Measurements from ENCODE around the gene KDM2B. TPM values are rescaled to one million over a fixed set of nuclear protein-coding genes. Genes with fewer than 3 reads are reported as not detected.
A peak's percentile ranks its signal among the peaks of the same experiment; 100 is the strongest.

KDM2B gene
- total and polyA plus RNA-seq, 4 experiments from 2014 or later: 7.7 to 101 (median 59.6) TPM

- Histone ChIP-seq H3K4me1 (ENCODE audit: insufficient read depth, low read length) (no peaks in the 10 kb centered on the region), H3K4me3 (ENCODE audit: low read length in 2 of 2) (no peak overlapping the region), H3K27me3 (ENCODE audit: insufficient read depth, low read length) (no peaks in the 10 kb centered on the region), H3K9me3 (ENCODE audit: control insufficient read depth in 1 of 2, low read length in 2 of 2) (no peaks in the 10 kb centered on the region), H3K36me3 (ENCODE audit: insufficient read depth, low read length) (peaks cover 21% of the 10 kb centered on the region), H3K27ac (ENCODE audit: low read depth, low read length) (no peak overlapping the region)
- H3K36me3 Mint-ChIP-seq: peaks cover 7 to 14% of the 10 kb centered on the region in 2 donors
- no peaks in the 10 kb centered on the region for H3K27me3 Mint-ChIP-seq
- H3K4me3 Mint-ChIP-seq: no peak overlapping the region
- intact Hi-C loops (cut with micrococcal nuclease): no loop called here
- POLR2A ChIA-PET (ENCODE audit: partially characterized antibody): interaction anchor here (0.7 to 1.4 kb wide), 3 partner anchors 28 to 117 kb away, joined by 3 read pairs; no protein-coding TSS in a partner anchor
- H3K4me1 Mint-ChIP-seq: peaks cover 3 to 7% (median 5%) of the 10 kb centered on the region in 4 donors
- CTCF ChIA-PET (ENCODE audit: partially characterized antibody): interaction anchor here (2.2 to 14.8 kb wide), 5 partner anchors 48 to 135 kb away, joined by 15 to 230 read pairs (median 78); partner anchors contain the start of genes MORN3 and ORAI1
- H3K9me3 Mint-ChIP-seq: no peaks in the 10 kb centered on the region
- peak overlapping the region in 2 of 7 donors; percentile 42 to 64 for H3K27ac Mint-ChIP-seq
- no peak for DNase-seq
Observed at GRCh38 chr12:121550974-121551634, 29.7 kb downstream of the KDM2B start.

DNA sequence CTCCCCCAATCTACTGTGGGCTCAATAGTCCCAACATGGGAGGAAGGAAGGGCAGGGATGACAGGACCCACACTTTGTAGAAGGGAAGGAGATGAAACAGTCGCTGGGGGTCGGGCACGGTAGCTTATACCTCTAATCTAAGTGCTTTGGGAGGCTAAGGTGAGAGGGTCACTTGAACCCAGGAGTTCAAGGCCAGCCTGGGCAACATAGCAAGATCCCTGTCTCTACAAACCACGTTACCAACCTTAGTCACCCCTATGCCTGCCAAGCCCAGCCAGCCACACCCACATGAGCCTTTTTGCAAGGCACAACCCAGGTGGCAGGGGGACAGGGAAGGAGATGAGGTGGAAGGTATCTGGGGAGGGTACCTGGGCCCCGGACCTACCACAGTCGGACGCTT, 31.7 kb downstream of the KDM2B start:
- Mint-ChIP-seq H3K9me3 (peaks cover 0 to 2% (median 0%) of the 10 kb centered on the region in 8 donors), H3K27ac (no peak overlapping the region), H3K27me3 (no peaks in the 10 kb centered on the region), H3K4me1 (peaks cover 3 to 7% (median 5%) of the 10 kb centered on the region in 4 donors), H3K36me3 (peaks cover 14 to 20% of the 10 kb centered on the region in 2 donors), H3K4me3 (no peak overlapping the region)
- Histone ChIP-seq H3K27me3 (ENCODE audit: insufficient read depth, low read length) (no peaks in the 10 kb centered on the region), H3K27ac (ENCODE audit: low read depth, low read length) (no peak overlapping the region), H3K9me3 (ENCODE audit: control insufficient read depth in 1 of 2, low read length in 2 of 2) (no peaks in the 10 kb centered on the region), H3K4me3 (ENCODE audit: low read length in 2 of 2) (no peak overlapping the region), H3K4me1 (ENCODE audit: insufficient read depth, low read length) (no peaks in the 10 kb centered on the region), H3K36me3 (ENCODE audit: insufficient read depth, low read length) (peaks cover 23% of the 10 kb centered on the region)
- ChIA-PET CTCF (ENCODE audit: partially characterized antibody) (interaction anchor here (1.2 to 14.8 kb wide), 3 partner anchors 12 to 121 kb away, joined by 3 to 230 read pairs (median 124); partner anchors contain the start of genes MORN3 and ORAI1), POLR2A (ENCODE audit: partially characterized antibody) (interaction anchor here (0.7 to 0.9 kb wide), 2 partner anchors 12 to 113 kb away, joined by 3 read pairs; no protein-coding TSS in a partner anchor)
- no peak for DNase-seq
- intact Hi-C loops (cut with micrococcal nuclease): no loop called here

GRCh38 chr12:121545480-121545879, 35.3 kb downstream of the KDM2B start:
- Histone ChIP-seq H3K36me3 (ENCODE audit: insufficient read depth, low read length) (peaks cover 23% of the 10 kb centered on the region), H3K27ac (ENCODE audit: low read depth, low read length) (no peak overlapping the region), H3K9me3 (ENCODE audit: control insufficient read depth in 1 of 2, low read length in 2 of 2) (no peaks in the 10 kb centered on the region), H3K4me1 (ENCODE audit: insufficient read depth, low read length) (no peaks in the 10 kb centered on the region), H3K4me3 (ENCODE audit: low read length in 2 of 2) (no peak overlapping the region), H3K27me3 (ENCODE audit: insufficient read depth, low read length) (no peaks in the 10 kb centered on the region)
- ChIA-PET CTCF (ENCODE audit: partially characterized antibody) (interaction anchor here (1.5 kb wide), 1 partner anchor 44 kb away, joined by 3 read pairs; no protein-coding TSS in a partner anchor), POLR2A (ENCODE audit: partially characterized antibody) (interaction anchor here (1.2 to 2.2 kb wide), 3 partner anchors 9 to 82 kb away, joined by 3 to 11 read pairs (median 5); partner anchors contain the start of gene ORAI1)
- intact Hi-C loops (cut with micrococcal nuclease): no loop called here
- peaks cover 0 to 8% (median 3%) of the 10 kb centered on the region in 4 donors for H3K4me1 Mint-ChIP-seq
- peaks cover 0 to 2% (median 0%) of the 10 kb centered on the region in 8 donors for H3K9me3 Mint-ChIP-seq
- peak overlapping the region in 2 of 7 donors; percentile 0 to 81 for H3K27ac Mint-ChIP-seq
- peaks cover 26 to 27% of the 10 kb centered on the region in 2 donors for H3K36me3 Mint-ChIP-seq
- no peak for DNase-seq
- H3K27me3 Mint-ChIP-seq: no peaks in the 10 kb centered on the region
- H3K4me3 Mint-ChIP-seq: no peak overlapping the region

- Histone ChIP-seq H3K27me3 (ENCODE audit: insufficient read depth, low read length) (no peaks in the 10 kb centered on the region), H3K9me3 (ENCODE audit: control insufficient read depth in 1 of 2, low read length in 2 of 2) (no peaks in the 10 kb centered on the region), H3K4me3 (ENCODE audit: low read length in 2 of 2) (no peak overlapping the region), H3K36me3 (ENCODE audit: insufficient read depth, low read length) (peaks cover 17% of the 10 kb centered on the region), H3K27ac (ENCODE audit: low read depth, low read length) (no peak overlapping the region), H3K4me1 (ENCODE audit: insufficient read depth, low read length) (peaks cover 4% of the 10 kb centered on the region)
- ChIA-PET POLR2A (ENCODE audit: partially characterized antibody) (interaction anchor here (2.2 kb wide), 1 partner anchor 83 kb away, joined by 11 read pairs; the partner anchor contains the start of gene ORAI1), CTCF (ENCODE audit: partially characterized antibody) (interaction anchor here (0.7 to 1.0 kb wide), 3 partner anchors 9 to 375 kb away, joined by 3 to 5 read pairs (median 3); partner anchors contain the start of gene CFAP251)
- intact Hi-C loops (cut with micrococcal nuclease): no loop called here
- Mint-ChIP-seq H3K36me3 (peaks cover 25 to 26% of the 10 kb centered on the region in 2 donors), H3K27me3 (no peaks in the 10 kb centered on the region), H3K4me1 (peaks cover 0 to 18% (median 11%) of the 10 kb centered on the region in 4 donors), H3K27ac (no peak overlapping the region), H3K9me3 (peaks cover 0 to 2% (median 0%) of the 10 kb centered on the region in 8 donors), H3K4me3 (no peak overlapping the region)
- no peak for DNase-seq
Observed at GRCh38 chr12:121543786-121544185, 37.0 kb downstream of the KDM2B start.

GRCh38 chr12:121539908-121540307, 40.9 kb downstream of the KDM2B start:
- H3K27ac ChIP-seq (ENCODE audit: low read depth, low read length): no peak overlapping the region
- no peaks in the 10 kb centered on the region for H3K9me3 ChIP-seq (ENCODE audit: control insufficient read depth in 1 of 2, low read length in 2 of 2)
- intact Hi-C loops (cut with micrococcal nuclease): loop anchor here (5.0 kb wide), 2 partner anchors 42 to 132 kb away; partner anchors contain the start of gene KDM2B
- Mint-ChIP-seq H3K27ac (peak overlapping the region in 6 of 7 donors; percentile 23 to 85 (median 66)), H3K27me3 (no peaks in the 10 kb centered on the region), H3K4me3 (peak overlapping the region in 5 of 8 donors; percentile 12 to 39 (median 17)), H3K36me3 (peaks cover 11 to 13% of the 10 kb centered on the region in 2 donors), H3K4me1 (peaks cover 18 to 46% (median 31%) of the 10 kb centered on the region in 4 donors), H3K9me3 (no peaks in the 10 kb centered on the region)
- H3K4me3 ChIP-seq (ENCODE audit: low read length in 2 of 2): no peak overlapping the region
- H3K4me1 ChIP-seq (ENCODE audit: insufficient read depth, low read length): peaks cover 31% of the 10 kb centered on the region
- H3K36me3 ChIP-seq (ENCODE audit: insufficient read depth, low read length): no peaks in the 10 kb centered on the region
- ChIA-PET CTCF (ENCODE audit: partially characterized antibody) (interaction anchor here (1.7 kb wide), 1 partner anchor 13 kb away, joined by 10 read pairs; no protein-coding TSS in a partner anchor), POLR2A (ENCODE audit: partially characterized antibody) (interaction anchor here (0.6 to 1.0 kb wide), 2 partner anchors 44 to 146 kb away, joined by 3 to 4 read pairs; no protein-coding TSS in a partner anchor)
- H3K27me3 ChIP-seq (ENCODE audit: insufficient read depth, low read length): no peaks in the 10 kb centered on the region
- no peak for DNase-seq

GRCh38 chr12:121538699-121539061, 42.1 kb downstream of the KDM2B start:
- Histone ChIP-seq H3K4me3 (ENCODE audit: low read length in 2 of 2) (peak overlapping the region in 1 of 2 donors; percentile 57), H3K9me3 (ENCODE audit: control insufficient read depth in 1 of 2, low read length in 2 of 2) (no peaks in the 10 kb centered on the region), H3K27ac (ENCODE audit: low read depth, low read length) (peak overlapping the region; percentile 80), H3K4me1 (ENCODE audit: insufficient read depth, low read length) (peaks cover 42% of the 10 kb centered on the region), H3K36me3 (ENCODE audit: insufficient read depth, low read length) (no peaks in the 10 kb centered on the region), H3K27me3 (ENCODE audit: insufficient read depth, low read length) (no peaks in the 10 kb centered on the region)
- Mint-ChIP-seq H3K4me1 (peaks cover 26 to 57% (median 40%) of the 10 kb centered on the region in 4 donors), H3K27ac (peak overlapping the region; percentile 78 to 97 (median 94)), H3K27me3 (no peaks in the 10 kb centered on the region), H3K4me3 (peak overlapping the region; percentile 85 to 93 (median 89)), H3K9me3 (no peaks in the 10 kb centered on the region), H3K36me3 (peaks cover 15 to 17% of the 10 kb centered on the region in 2 donors)
- intact Hi-C loops (cut with micrococcal nuclease): loop anchor here (5.0 kb wide), 2 partner anchors 44 to 134 kb away; partner anchors contain the start of gene KDM2B
- CTCF ChIA-PET (ENCODE audit: partially characterized antibody): interaction anchor here (0.5 to 1.7 kb wide), 7 partner anchors 14 to 148 kb away, joined by 3 to 10 read pairs (median 4); no protein-coding TSS in a partner anchor
- no peak for DNase-seq
- POLR2A ChIA-PET (ENCODE audit: partially characterized antibody): interaction anchor here (1.0 to 2.9 kb wide), 4 partner anchors 46 to 174 kb away, joined by 3 to 13 read pairs (median 4); partner anchors contain the start of gene TMEM120B
